Measurements from ENCODE around the gene BIRC6.

The BIRC6 gene

DNA sequence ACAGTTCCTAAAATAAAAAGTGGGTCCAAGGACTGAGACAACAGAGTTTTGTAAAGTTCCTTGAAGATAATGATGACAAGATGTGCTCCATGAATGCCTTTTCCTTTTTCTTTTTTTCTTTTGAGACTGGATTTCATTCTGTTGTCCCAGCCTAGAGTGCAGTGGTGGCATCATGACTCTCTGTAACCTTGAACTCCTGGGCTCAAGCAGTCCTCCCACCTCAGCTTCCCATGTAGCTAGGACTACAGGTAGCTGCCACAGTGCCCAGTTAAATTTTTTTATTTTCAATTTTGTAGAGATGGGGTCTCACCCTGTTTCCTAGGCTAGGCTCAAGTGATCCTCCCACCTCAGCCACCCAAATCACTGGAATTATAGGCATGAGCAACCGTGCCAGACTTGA is 254.9 kb downstream of the BIRC6 start:
- Histone ChIP-seq H2AK5ac (ENCODE audit: low read length) (no peak overlapping the region), H3K4ac (ENCODE audit: low read depth, low read length) (no peak overlapping the region), H4K8ac (ENCODE audit: low read depth, low read length) (no peak overlapping the region)

DNA sequence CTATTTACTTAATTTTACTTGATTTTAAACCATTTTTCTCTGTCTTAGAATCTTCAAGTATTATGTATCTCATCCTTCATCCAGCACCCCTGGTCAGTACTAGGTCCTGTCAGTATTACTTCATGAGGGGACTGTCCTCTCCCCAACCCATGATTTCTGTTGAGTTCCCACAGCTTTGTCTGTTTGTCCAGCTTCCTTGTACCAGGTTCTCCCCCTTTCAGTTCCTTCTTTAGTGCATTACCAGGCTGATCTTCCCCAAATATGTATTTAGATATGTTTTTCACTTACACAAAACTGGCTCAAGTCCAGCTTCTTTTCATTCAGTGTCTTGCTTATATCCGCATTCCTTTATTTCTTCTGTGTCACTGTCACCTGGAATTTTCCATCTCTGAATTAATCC is 257.3 kb downstream of the BIRC6 start:
- Histone ChIP-seq H3K4me2 (ENCODE audit: low read length) (no peak overlapping the region), H4K8ac (ENCODE audit: low read depth, low read length) (no peak overlapping the region), H2BK15ac (replicated peaks; ENCODE audit: low read depth) (no peak overlapping the region), H3K27me3 (ENCODE audit: insufficient read depth, low read length, poor library complexity) (no peaks in the 10 kb centered on the region), H3K9ac (ENCODE audit: low read length) (no peak overlapping the region), H3K79me2 (ENCODE audit: control insufficient read depth, insufficient read depth, low read length) (no peaks in the 10 kb centered on the region), H3K27ac (ENCODE audit: low read depth, low read length) (no peak overlapping the region), H3K23ac (ENCODE audit: low read length) (no peak overlapping the region), H3K79me1 (ENCODE audit: low read length) (no peaks in the 10 kb centered on the region), H3K4me1 (ENCODE audit: control insufficient read depth, low read depth, low read length) (no peaks in the 10 kb centered on the region), H3K18ac (ENCODE audit: low read length) (no peak overlapping the region), H2AK5ac (ENCODE audit: low read length) (no peak overlapping the region), H3K4ac (ENCODE audit: low read depth, low read length) (no peak overlapping the region), H3K4me3 (ENCODE audit: low read length) (no peak overlapping the region), H4K5ac (ENCODE audit: low read length) (no peak overlapping the region), H3K36me3 (ENCODE audit: control insufficient read depth, insufficient read depth, low read length) (peaks cover 2% of the 10 kb centered on the region), H2BK5ac (ENCODE audit: low read length) (no peak overlapping the region), H3K56ac (ENCODE audit: low read length) (no peak overlapping the region), H2BK120ac (ENCODE audit: low read depth, low read length) (no peak overlapping the region)
- WGBS (ENCODE audit: extremely low coverage, insufficient coverage, low lambda C conversion rate) = no CpG with 5 or more reads among the region's 1 CpG
- no peak for DNase-seq

More for the DNA sequence above, 254.9 kb downstream of the BIRC6 start:
- Histone ChIP-seq H3K27me3 (ENCODE audit: insufficient read depth, low read length, poor library complexity) (no peaks in the 10 kb centered on the region), H3K79me1 (ENCODE audit: low read length) (no peaks in the 10 kb centered on the region), H2BK5ac (ENCODE audit: low read length) (no peak overlapping the region), H3K27ac (ENCODE audit: low read depth, low read length) (no peak overlapping the region), H3K4me3 (ENCODE audit: low read length) (no peak overlapping the region), H3K18ac (ENCODE audit: low read length) (no peak overlapping the region), H3K23ac (ENCODE audit: low read length) (no peak overlapping the region), H4K5ac (ENCODE audit: low read length) (no peak overlapping the region), H2BK15ac (replicated peaks; ENCODE audit: low read depth) (no peak overlapping the region), H3K9ac (ENCODE audit: low read length) (no peak overlapping the region), H3K56ac (ENCODE audit: low read length) (no peak overlapping the region), H3K79me2 (ENCODE audit: control insufficient read depth, insufficient read depth, low read length) (no peaks in the 10 kb centered on the region), H3K4me2 (ENCODE audit: low read length) (no peak overlapping the region), H3K36me3 (ENCODE audit: control insufficient read depth, insufficient read depth, low read length) (peaks cover 3% of the 10 kb centered on the region), H3K4me1 (ENCODE audit: control insufficient read depth, low read depth, low read length) (no peaks in the 10 kb centered on the region), H2BK120ac (ENCODE audit: low read depth, low read length) (no peak overlapping the region)
- no peak for DNase-seq
- WGBS (ENCODE audit: extremely low coverage, insufficient coverage, low lambda C conversion rate) = no CpG with 5 or more reads among the region's 1 CpG

DNA sequence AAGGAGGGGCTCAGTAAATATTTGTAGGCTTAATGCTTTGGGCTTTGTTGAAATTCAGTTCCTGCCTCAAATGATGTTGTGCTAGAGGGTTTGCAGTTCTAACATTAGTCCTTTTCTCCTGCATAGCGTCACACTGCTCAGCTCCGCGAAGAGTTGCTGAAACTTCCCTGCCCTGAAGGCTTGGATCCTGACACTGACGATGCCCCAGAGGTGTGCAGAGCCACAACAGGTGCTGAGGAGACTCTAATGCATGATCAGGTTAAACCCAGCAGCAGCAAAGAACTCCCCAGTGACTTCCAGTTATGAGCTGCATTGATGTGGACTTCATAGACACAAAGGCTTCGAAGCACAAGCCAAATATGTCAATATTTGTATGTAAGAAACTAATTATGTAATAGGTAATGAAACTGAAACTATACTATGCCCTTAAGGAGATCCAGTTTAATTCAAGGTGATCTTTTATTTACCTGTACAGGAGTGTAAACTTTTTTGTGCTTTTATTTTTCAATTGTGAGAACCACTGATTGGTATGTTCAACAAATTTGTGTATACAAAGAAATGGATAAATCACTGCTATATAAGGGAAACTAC is 260.9 kb downstream of the BIRC6 start:
- no peak for DNase-seq
- Histone ChIP-seq H3K18ac (ENCODE audit: low read length) (no peak overlapping the region), H3K4me1 (ENCODE audit: control insufficient read depth, low read depth, low read length) (no peaks in the 10 kb centered on the region), H3K4me2 (ENCODE audit: low read length) (no peak overlapping the region), H3K4me3 (ENCODE audit: low read length) (no peak overlapping the region), H3K27me3 (ENCODE audit: insufficient read depth, low read length, poor library complexity) (no peaks in the 10 kb centered on the region), H3K23ac (ENCODE audit: low read length) (no peak overlapping the region), H4K5ac (ENCODE audit: low read length) (no peak overlapping the region), H4K8ac (ENCODE audit: low read depth, low read length) (no peak overlapping the region), H2AK5ac (ENCODE audit: low read length) (no peak overlapping the region), H3K79me2 (ENCODE audit: control insufficient read depth, insufficient read depth, low read length) (no peaks in the 10 kb centered on the region), H3K36me3 (ENCODE audit: control insufficient read depth, insufficient read depth, low read length) (no peaks in the 10 kb centered on the region), H2BK5ac (ENCODE audit: low read length) (no peak overlapping the region), H3K27ac (ENCODE audit: low read depth, low read length) (no peak overlapping the region), H3K79me1 (ENCODE audit: low read length) (no peaks in the 10 kb centered on the region), H2BK120ac (ENCODE audit: low read depth, low read length) (no peak overlapping the region), H3K9ac (ENCODE audit: low read length) (no peak overlapping the region), H2BK15ac (replicated peaks; ENCODE audit: low read depth) (no peak overlapping the region), H3K4ac (ENCODE audit: low read depth, low read length) (no peak overlapping the region), H3K56ac (ENCODE audit: low read length) (no peak overlapping the region)
- WGBS (ENCODE audit: extremely low coverage, insufficient coverage, low lambda C conversion rate) = no CpG with 5 or more reads among the region's 5 CpGs

DNA sequence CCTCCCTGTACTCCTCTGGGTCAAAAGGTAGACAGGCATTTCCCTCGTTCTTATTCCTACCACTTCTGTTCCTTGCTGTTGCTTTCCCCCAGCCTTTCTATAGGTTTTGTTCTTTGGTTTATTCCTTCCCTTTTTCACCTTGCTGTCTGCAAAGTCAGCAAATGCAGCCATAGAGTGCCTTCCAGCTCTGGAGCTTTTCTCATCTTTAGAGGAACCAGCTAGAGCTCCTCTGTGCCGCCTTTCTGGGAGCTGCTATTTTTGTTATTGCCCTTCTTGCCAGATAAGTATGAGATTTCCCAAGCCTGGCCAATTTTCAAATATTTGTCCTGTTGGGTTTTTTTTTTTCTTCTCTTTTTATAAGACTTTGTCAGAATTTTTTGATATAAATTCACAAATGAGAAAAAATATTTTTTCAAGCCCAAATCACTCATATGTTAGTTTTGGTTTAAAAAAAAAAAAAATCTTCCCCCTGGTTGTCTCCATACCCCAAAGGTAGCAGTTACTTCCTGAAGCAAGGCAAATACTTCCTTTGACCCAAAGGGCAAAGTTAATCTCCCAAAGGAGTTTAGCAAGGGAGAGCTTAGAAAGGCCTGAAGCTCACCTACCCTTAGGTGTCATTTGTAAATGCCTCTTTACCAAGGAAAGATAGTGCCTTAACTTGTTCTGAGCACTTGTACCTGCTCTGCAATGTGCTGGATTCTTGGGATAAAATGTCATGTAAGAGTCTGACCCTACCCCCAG is 265.9 kb downstream of the BIRC6 start:
- Histone ChIP-seq H3K23ac (ENCODE audit: low read length) (no peak overlapping the region), H3K4me1 (ENCODE audit: control insufficient read depth, low read depth, low read length) (no peaks in the 10 kb centered on the region), H3K27me3 (ENCODE audit: insufficient read depth, low read length, poor library complexity) (no peaks in the 10 kb centered on the region), H3K36me3 (ENCODE audit: control insufficient read depth, insufficient read depth, low read length) (no peaks in the 10 kb centered on the region), H3K27ac (ENCODE audit: low read depth, low read length) (no peak overlapping the region), H3K18ac (ENCODE audit: low read length) (no peak overlapping the region), H2BK15ac (replicated peaks; ENCODE audit: low read depth) (no peak overlapping the region), H4K5ac (ENCODE audit: low read length) (no peak overlapping the region), H2BK5ac (ENCODE audit: low read length) (no peak overlapping the region), H3K4ac (ENCODE audit: low read depth, low read length) (no peak overlapping the region), H3K9ac (ENCODE audit: low read length) (no peak overlapping the region), H3K56ac (ENCODE audit: low read length) (no peak overlapping the region), H2AK5ac (ENCODE audit: low read length) (no peak overlapping the region), H3K79me1 (ENCODE audit: low read length) (no peaks in the 10 kb centered on the region), H3K4me3 (ENCODE audit: low read length) (no peak overlapping the region), H2BK120ac (ENCODE audit: low read depth, low read length) (no peak overlapping the region), H3K79me2 (ENCODE audit: control insufficient read depth, insufficient read depth, low read length) (no peaks in the 10 kb centered on the region), H4K8ac (ENCODE audit: low read depth, low read length) (no peak overlapping the region), H3K4me2 (ENCODE audit: low read length) (no peak overlapping the region)
- whole genome bisulfite sequencing (ENCODE audit: extremely low coverage, insufficient coverage, low lambda C conversion rate) = no CpG with 5 or more reads among the region's 2 CpGs
- DNase-seq = no peak

DNA sequence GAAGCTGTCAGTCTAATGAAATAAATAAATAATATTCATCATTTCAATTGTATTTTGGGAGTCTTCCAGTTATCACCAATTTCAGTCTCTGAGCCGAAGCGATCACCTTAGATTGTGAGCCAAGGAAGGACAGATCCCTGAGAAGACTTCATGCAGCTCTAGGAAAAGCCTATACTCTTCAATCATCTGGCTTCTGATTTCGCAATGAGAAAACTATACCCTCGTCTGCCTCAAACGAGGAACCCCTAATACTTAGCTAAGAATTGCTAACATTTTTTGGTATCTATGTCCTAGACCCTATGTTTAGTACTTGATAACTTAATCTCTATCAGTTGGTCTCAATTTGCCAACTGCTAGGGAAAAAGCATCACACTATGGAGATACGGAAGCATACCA is 266.5 kb downstream of the BIRC6 start:
- H3K4me3 ChIP-seq (ENCODE audit: low read length) = no peak overlapping the region
- H3K23ac ChIP-seq (ENCODE audit: low read length) = no peak overlapping the region
- no peak overlapping the region for H3K56ac ChIP-seq (ENCODE audit: low read length)
- no peak overlapping the region for H4K5ac ChIP-seq (ENCODE audit: low read length)
- H3K18ac ChIP-seq (ENCODE audit: low read length) = no peak overlapping the region
- no peaks in the 10 kb centered on the region for H3K36me3 ChIP-seq (ENCODE audit: control insufficient read depth, insufficient read depth, low read length)
- no CpG with 5 or more reads among the region's 6 CpGs for WGBS (ENCODE audit: extremely low coverage, insufficient coverage, low lambda C conversion rate)
- H3K79me1 ChIP-seq (ENCODE audit: low read length) = no peaks in the 10 kb centered on the region
- no peak overlapping the region for H2BK15ac ChIP-seq (replicated peaks; ENCODE audit: low read depth)
- no peaks in the 10 kb centered on the region for H3K4me1 ChIP-seq (ENCODE audit: control insufficient read depth, low read depth, low read length)
- H2AK5ac ChIP-seq (ENCODE audit: low read length) = no peak overlapping the region
- H3K9ac ChIP-seq (ENCODE audit: low read length) = no peak overlapping the region
- H4K8ac ChIP-seq (ENCODE audit: low read depth, low read length) = no peak overlapping the region
- H3K4me2 ChIP-seq (ENCODE audit: low read length) = no peak overlapping the region
- H3K27ac ChIP-seq (ENCODE audit: low read depth, low read length) = no peak overlapping the region
- H3K4ac ChIP-seq (ENCODE audit: low read depth, low read length) = no peak overlapping the region
- no peaks in the 10 kb centered on the region for H3K79me2 ChIP-seq (ENCODE audit: control insufficient read depth, insufficient read depth, low read length)
- no peak overlapping the region for H2BK5ac ChIP-seq (ENCODE audit: low read length)
- no peaks in the 10 kb centered on the region for H3K27me3 ChIP-seq (ENCODE audit: insufficient read depth, low read length, poor library complexity)
- DNase-seq = no peak
- no peak overlapping the region for H2BK120ac ChIP-seq (ENCODE audit: low read depth, low read length)

DNA sequence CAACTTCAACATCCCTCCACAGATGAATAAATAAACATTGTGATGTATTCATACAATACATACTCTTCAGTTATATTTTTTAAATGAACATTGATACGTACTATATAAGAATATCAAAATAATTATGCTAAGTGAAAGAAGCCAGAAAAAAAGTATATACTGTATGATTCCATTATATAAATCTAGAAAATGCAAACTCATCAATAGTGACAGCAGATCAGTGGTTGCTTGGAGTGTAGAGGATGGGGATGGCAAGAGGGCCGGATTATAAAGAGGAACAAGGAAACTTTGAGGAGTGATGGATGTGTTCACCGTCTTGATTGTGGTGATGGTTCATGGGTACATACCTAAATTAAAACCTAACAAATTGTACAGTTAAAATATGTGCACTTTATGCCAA is 268.0 kb downstream of the BIRC6 start:
- Histone ChIP-seq H4K5ac (ENCODE audit: low read length) (no peak overlapping the region), H3K36me3 (ENCODE audit: control insufficient read depth, insufficient read depth, low read length) (no peaks in the 10 kb centered on the region), H2BK5ac (ENCODE audit: low read length) (no peak overlapping the region), H3K4ac (ENCODE audit: low read depth, low read length) (no peak overlapping the region), H4K8ac (ENCODE audit: low read depth, low read length) (no peak overlapping the region), H3K18ac (ENCODE audit: low read length) (no peak overlapping the region), H3K4me3 (ENCODE audit: low read length) (no peak overlapping the region), H3K27ac (ENCODE audit: low read depth, low read length) (no peak overlapping the region), H3K4me2 (ENCODE audit: low read length) (no peak overlapping the region), H2AK5ac (ENCODE audit: low read length) (no peak overlapping the region), H2BK120ac (ENCODE audit: low read depth, low read length) (no peak overlapping the region), H3K9ac (ENCODE audit: low read length) (no peak overlapping the region), H3K79me2 (ENCODE audit: control insufficient read depth, insufficient read depth, low read length) (no peaks in the 10 kb centered on the region), H2BK15ac (replicated peaks; ENCODE audit: low read depth) (no peak overlapping the region), H3K56ac (ENCODE audit: low read length) (no peak overlapping the region), H3K23ac (ENCODE audit: low read length) (no peak overlapping the region), H3K27me3 (ENCODE audit: insufficient read depth, low read length, poor library complexity) (no peaks in the 10 kb centered on the region), H3K79me1 (ENCODE audit: low read length) (no peaks in the 10 kb centered on the region), H3K4me1 (ENCODE audit: control insufficient read depth, low read depth, low read length) (no peaks in the 10 kb centered on the region)
- WGBS (ENCODE audit: extremely low coverage, insufficient coverage, low lambda C conversion rate) = no CpG with 5 or more reads among the region's 3 CpGs
- DNase-seq = no peak
